ENCODE results near the gene SMYD3.

GRCh38 chr1:246069581-246069980 is 437.5 kb downstream of the SMYD3 start:
- TF ChIP-seq CTCF (IDR thresholded peaks at IDR 0.05) (no peak), POLR2A (IDR thresholded peaks at IDR 0.05) (no peak), EP300 (IDR thresholded peaks at IDR 0.05) (no peak)
